ENCODE results near the gene CD79B.

Gene CD79B

GRCh38 chr17:63931981-63932561 is at the start of gene CD79B:
Gene CD79B (minus strand): TSS chr17:63932331. CDS start chr17:63932261, 70 bp downstream.
- DNase-seq (ENCODE audit: extremely low read depth in 1 of 2, low read depth in 1 of 2): no peak

- no peak for DNase-seq (ENCODE audit: extremely low read depth in 1 of 2, low read depth in 1 of 2)
These were observed 46.4 kb upstream of the CD79B start for GRCh38 chr17:63978272-63979200.

- no peak for DNase-seq (ENCODE audit: extremely low read depth in 1 of 2, low read depth in 1 of 2)
These were observed 44.6 kb upstream of the CD79B start for GRCh38 chr17:63976702-63977101.

- DNase-seq (ENCODE audit: extremely low read depth in 1 of 2, low read depth in 1 of 2): no peak
These were observed 43.5 kb upstream of the CD79B start for GRCh38 chr17:63975541-63976092.

- no peak for DNase-seq (ENCODE audit: extremely low read depth in 1 of 2, low read depth in 1 of 2)
These were observed 42.6 kb upstream of the CD79B start for GRCh38 chr17:63974594-63975192.

- DNase-seq (ENCODE audit: extremely low read depth in 1 of 2, low read depth in 1 of 2): no peak
These were observed 41.9 kb upstream of the CD79B start for GRCh38 chr17:63973930-63974593.

GRCh38 chr17:63973247-63973646 is 41.1 kb upstream of the CD79B start:
- DNase-seq (ENCODE audit: extremely low read depth in 1 of 2, low read depth in 1 of 2): no peak

- DNase-seq (ENCODE audit: extremely low read depth in 1 of 2, low read depth in 1 of 2): no peak
These were observed 40.7 kb upstream of the CD79B start, which contains the start of gene SCN4A for GRCh38 chr17:63972796-63973195. Gene SCN4A (minus strand): TSS chr17:63972918. CDS start chr17:63972841, 77 bp downstream.

- DNase-seq (ENCODE audit: extremely low read depth in 1 of 2, low read depth in 1 of 2): no peak
These were observed 37.1 kb upstream of the CD79B start for GRCh38 chr17:63969278-63969677.

GRCh38 chr17:63967953-63968352 is 35.8 kb upstream of the CD79B start:
- no peak for DNase-seq (ENCODE audit: extremely low read depth in 1 of 2, low read depth in 1 of 2)

- no peak for DNase-seq (ENCODE audit: extremely low read depth in 1 of 2, low read depth in 1 of 2)
These were observed 34.6 kb upstream of the CD79B start for GRCh38 chr17:63966646-63967264.

GRCh38 chr17:63963123-63963522 is 31.0 kb upstream of the CD79B start:
- DNase-seq (ENCODE audit: extremely low read depth in 1 of 2, low read depth in 1 of 2): no peak

- no peak for DNase-seq (ENCODE audit: extremely low read depth in 1 of 2, low read depth in 1 of 2)
These were observed 30.2 kb upstream of the CD79B start for GRCh38 chr17:63962298-63962744.

- DNase-seq (ENCODE audit: extremely low read depth in 1 of 2, low read depth in 1 of 2): no peak
These were observed 29.5 kb upstream of the CD79B start for GRCh38 chr17:63961355-63962212.

- no peak for DNase-seq (ENCODE audit: extremely low read depth in 1 of 2, low read depth in 1 of 2)
These were observed 28.3 kb upstream of the CD79B start for GRCh38 chr17:63960430-63960829.

GRCh38 chr17:63960006-63960405 is 27.9 kb upstream of the CD79B start:
- no peak for DNase-seq (ENCODE audit: extremely low read depth in 1 of 2, low read depth in 1 of 2)

- no peak for DNase-seq (ENCODE audit: extremely low read depth in 1 of 2, low read depth in 1 of 2)
These were observed 24.3 kb upstream of the CD79B start for GRCh38 chr17:63956296-63956920.

- DNase-seq (ENCODE audit: extremely low read depth in 1 of 2, low read depth in 1 of 2): no peak
These were observed 23.7 kb upstream of the CD79B start for GRCh38 chr17:63955791-63956190.

GRCh38 chr17:63955232-63955631 is 23.1 kb upstream of the CD79B start:
- no peak for DNase-seq (ENCODE audit: extremely low read depth in 1 of 2, low read depth in 1 of 2)

Measured in activated CD8-positive, alpha-beta memory T cell treated with anti-CD3 and anti-CD28 coated beads for 1 hour (primary cell).